Panc1 (cell line): ENCODE data around the gene NOTCH4. TPM values are rescaled to one million over a fixed set of nuclear protein-coding genes. Genes with fewer than 3 reads are reported as not detected.

Experiments
- ATAC-seq: fragments of 200-7000 bp; cut with Tn5 transposase; 2 replicates; pipeline ENCODE4 v1.9.1; 2020; ENCODE audit warnings: mild to moderate bottlenecking, moderate library complexity
- BruUV-seq: library from RNA; stranded (reverse); fragments of 400-500 nt; replicated peaks from 2 replicates; lab custom pipeline; 2021; lab: Mats Ljungman, UMichigan
- CTCF ChIA-PET: fragments of 300-600 bp; sonication (Branson Sonifier 250); formaldehyde crosslinking; loops from one replicate; lab custom pipeline; 2022; ENCODE audit warnings: antibody characterized with exemption; lab: Charles Lee
- POLR2A ChIA-PET: fragments of 300-600 bp; sonication (Branson Sonifier 250); formaldehyde crosslinking; loops from one replicate; lab custom pipeline; 2022; ENCODE audit warnings: antibody characterized with exemption; lab: Charles Lee
- DNase-seq: peaks from one replicate; pipeline ENCODE4 v3.0.0-alpha.2; 2010; ENCODE audit warnings: low read depth, low spot score
- H3K27ac ChIP-seq: 2 replicates; pipeline ENCODE4 v1.5.1; 2011; ENCODE audit warnings: mild to moderate bottlenecking, low read length, inconsistent platforms
- H3K27me3 ChIP-seq: fragments of 200-500 bp; sonication (Bioruptor generic); 2 replicates; pipeline ENCODE4 v1.6.0; 2014; ENCODE audit warnings: low read length, inconsistent platforms; ENCODE audit not compliant: control insufficient read depth, insufficient read depth
- H3K36me3 ChIP-seq: fragments of 200-500 bp; sonication (Bioruptor generic); 2 replicates; pipeline ENCODE4 v1.5.1; 2014; ENCODE audit warnings: inconsistent platforms, mild to moderate bottlenecking, low read length, moderate library complexity; ENCODE audit not compliant: control insufficient read depth, insufficient read depth
- H3K4me1 ChIP-seq: 2 replicates; pipeline ENCODE4 v1.5.1; 2011; ENCODE audit warnings: inconsistent platforms, mild to moderate bottlenecking, low read length, moderate library complexity; ENCODE audit not compliant: control insufficient read depth, insufficient read depth
- H3K4me3 ChIP-seq, 2 experiments: 2 replicates each; pipeline ENCODE4 v1.5.1; 2011 to 2012; ENCODE audit warnings: low read depth in 2 of 2, low read length in 2 of 2, mild to moderate bottlenecking in 2 of 2, inconsistent platforms in 1 of 2, moderate library complexity in 1 of 2
- H3K9me3 ChIP-seq: fragments of 200-500 bp; sonication (Bioruptor generic); 2 replicates; pipeline ENCODE4 v1.5.1; 2014; ENCODE audit warnings: low read depth, mild to moderate bottlenecking, inconsistent platforms, low read length, moderate library complexity; ENCODE audit not compliant: control insufficient read depth, insufficient read depth
- POLR2AphosphoS5 ChIP-seq: IDR thresholded peaks from 2 replicates; pipeline ENCODE4 v1.6.1; 2012; ENCODE audit warnings: mild to moderate bottlenecking, low read depth, low read length, moderate library complexity
- SIN3A ChIP-seq: IDR thresholded peaks from 2 replicates; pipeline ENCODE4 v1.6.1; 2012; ENCODE audit warnings: low read depth, mild to moderate bottlenecking, low read length, moderate library complexity, borderline replicate concordance; ENCODE audit not compliant: insufficient read depth
- TCF7L2 ChIP-seq: IDR thresholded peaks from 2 replicates; pipeline ENCODE4 v1.6.1; 2011; ENCODE audit warnings: mild to moderate bottlenecking, low read depth, low read length, inconsistent platforms
- in situ Hi-C: cut with HindIII; loops from 2 replicates; pipeline ENCODE4 v1.10.0; 2016; ENCODE audit warnings: low sequenced_read_pairs, low pct_unique_long_range_greater_than_20kb
- intact Hi-C: fragments of 100-400 bp; cut with micrococcal nuclease; formaldehyde crosslinking; loops from one replicate; pipeline ENCODE4 v1.10.0; 2022; ENCODE audit not compliant: unreplicated experiment
- total RNA-seq: library from RNA; stranded (reverse); gene quantifications from one replicate; pipeline ENCODE4 v1.2.1, GENCODE V29; 2021; ENCODE audit not compliant: unreplicated experiment
- TF ChIP-seq, protein P1 (sequence below): fragments of 450-650 bp; IDR thresholded peaks from 2 replicates; pipeline ENCODE4 v1.5.1; 2017; ENCODE audit warnings: mild to moderate bottlenecking
- TF ChIP-seq, protein P2 (sequence below), 2 experiments: IDR thresholded peaks; 2 replicates each; pipeline ENCODE4 v1.6.1; 2011 to 2012; ENCODE audit warnings: low read depth in 2 of 2, control low read depth in 1 of 2, low read length in 1 of 2, mild to moderate bottlenecking in 1 of 2, moderate library complexity in 1 of 2; ENCODE audit not compliant: insufficient read depth in 1 of 2

The NOTCH4 gene
- total RNA-seq, 1 experiment from 2014 or later, result 2.0 TPM

DNA sequence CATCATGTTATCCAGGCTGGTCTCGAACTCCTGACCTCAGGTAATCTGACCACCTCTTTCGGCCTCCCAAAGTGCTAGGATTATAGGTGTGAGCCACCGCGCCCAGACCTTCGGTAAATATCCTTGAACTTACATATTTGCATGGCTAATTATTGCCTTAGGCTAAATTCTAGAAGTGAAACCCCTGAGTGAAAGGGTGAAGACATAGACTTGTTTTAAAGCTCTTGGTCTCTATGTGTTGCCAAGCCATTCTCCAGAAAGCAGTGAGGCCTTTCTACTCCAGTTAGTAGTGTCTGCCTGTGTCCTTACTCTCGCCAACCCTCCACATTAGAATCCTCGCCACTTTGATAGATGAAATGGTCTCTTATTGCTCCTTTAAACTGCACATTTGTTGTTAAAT is 2.6 kb upstream of the NOTCH4 start:
- CTCF ChIA-PET, result no interaction called here
- no peaks in the 10 kb centered on the region for H3K27me3 ChIP-seq
- H3K27ac ChIP-seq, result no peak overlapping the region
- no peaks in the 10 kb centered on the region for H3K4me1 ChIP-seq
- ATAC-seq, result no peak
- no peak for DNase-seq
- in situ Hi-C loops, result no loop called here
- intact Hi-C loops, result no loop called here
- H3K9me3 ChIP-seq, result no peaks in the 10 kb centered on the region
- BruUV-seq, result no TSS peak
- POLR2A ChIA-PET, result interaction anchor here (0.5 kb wide), 1 partner anchor 29 kb away, joined by 6 read pairs; no protein-coding TSS in a partner anchor
- H3K4me3 ChIP-seq, result no peak overlapping the region
- TF ChIP-seq TCF7L2 (no peak), SIN3A (no peak), POLR2AphosphoS5 (no peak)
- TF ChIP-seq, protein P1, sequence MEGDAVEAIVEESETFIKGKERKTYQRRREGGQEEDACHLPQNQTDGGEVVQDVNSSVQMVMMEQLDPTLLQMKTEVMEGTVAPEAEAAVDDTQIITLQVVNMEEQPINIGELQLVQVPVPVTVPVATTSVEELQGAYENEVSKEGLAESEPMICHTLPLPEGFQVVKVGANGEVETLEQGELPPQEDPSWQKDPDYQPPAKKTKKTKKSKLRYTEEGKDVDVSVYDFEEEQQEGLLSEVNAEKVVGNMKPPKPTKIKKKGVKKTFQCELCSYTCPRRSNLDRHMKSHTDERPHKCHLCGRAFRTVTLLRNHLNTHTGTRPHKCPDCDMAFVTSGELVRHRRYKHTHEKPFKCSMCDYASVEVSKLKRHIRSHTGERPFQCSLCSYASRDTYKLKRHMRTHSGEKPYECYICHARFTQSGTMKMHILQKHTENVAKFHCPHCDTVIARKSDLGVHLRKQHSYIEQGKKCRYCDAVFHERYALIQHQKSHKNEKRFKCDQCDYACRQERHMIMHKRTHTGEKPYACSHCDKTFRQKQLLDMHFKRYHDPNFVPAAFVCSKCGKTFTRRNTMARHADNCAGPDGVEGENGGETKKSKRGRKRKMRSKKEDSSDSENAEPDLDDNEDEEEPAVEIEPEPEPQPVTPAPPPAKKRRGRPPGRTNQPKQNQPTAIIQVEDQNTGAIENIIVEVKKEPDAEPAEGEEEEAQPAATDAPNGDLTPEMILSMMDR, result no peak
- TF ChIP-seq, protein P2, sequence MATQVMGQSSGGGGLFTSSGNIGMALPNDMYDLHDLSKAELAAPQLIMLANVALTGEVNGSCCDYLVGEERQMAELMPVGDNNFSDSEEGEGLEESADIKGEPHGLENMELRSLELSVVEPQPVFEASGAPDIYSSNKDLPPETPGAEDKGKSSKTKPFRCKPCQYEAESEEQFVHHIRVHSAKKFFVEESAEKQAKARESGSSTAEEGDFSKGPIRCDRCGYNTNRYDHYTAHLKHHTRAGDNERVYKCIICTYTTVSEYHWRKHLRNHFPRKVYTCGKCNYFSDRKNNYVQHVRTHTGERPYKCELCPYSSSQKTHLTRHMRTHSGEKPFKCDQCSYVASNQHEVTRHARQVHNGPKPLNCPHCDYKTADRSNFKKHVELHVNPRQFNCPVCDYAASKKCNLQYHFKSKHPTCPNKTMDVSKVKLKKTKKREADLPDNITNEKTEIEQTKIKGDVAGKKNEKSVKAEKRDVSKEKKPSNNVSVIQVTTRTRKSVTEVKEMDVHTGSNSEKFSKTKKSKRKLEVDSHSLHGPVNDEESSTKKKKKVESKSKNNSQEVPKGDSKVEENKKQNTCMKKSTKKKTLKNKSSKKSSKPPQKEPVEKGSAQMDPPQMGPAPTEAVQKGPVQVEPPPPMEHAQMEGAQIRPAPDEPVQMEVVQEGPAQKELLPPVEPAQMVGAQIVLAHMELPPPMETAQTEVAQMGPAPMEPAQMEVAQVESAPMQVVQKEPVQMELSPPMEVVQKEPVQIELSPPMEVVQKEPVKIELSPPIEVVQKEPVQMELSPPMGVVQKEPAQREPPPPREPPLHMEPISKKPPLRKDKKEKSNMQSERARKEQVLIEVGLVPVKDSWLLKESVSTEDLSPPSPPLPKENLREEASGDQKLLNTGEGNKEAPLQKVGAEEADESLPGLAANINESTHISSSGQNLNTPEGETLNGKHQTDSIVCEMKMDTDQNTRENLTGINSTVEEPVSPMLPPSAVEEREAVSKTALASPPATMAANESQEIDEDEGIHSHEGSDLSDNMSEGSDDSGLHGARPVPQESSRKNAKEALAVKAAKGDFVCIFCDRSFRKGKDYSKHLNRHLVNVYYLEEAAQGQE (IDR thresholded peaks at IDR 0.05; ENCODE audit: insufficient read depth in 1 of 2, low read depth in 2 of 2, low read length in 1 of 2), result no peak
- H3K36me3 ChIP-seq, result no peaks in the 10 kb centered on the region

DNA sequence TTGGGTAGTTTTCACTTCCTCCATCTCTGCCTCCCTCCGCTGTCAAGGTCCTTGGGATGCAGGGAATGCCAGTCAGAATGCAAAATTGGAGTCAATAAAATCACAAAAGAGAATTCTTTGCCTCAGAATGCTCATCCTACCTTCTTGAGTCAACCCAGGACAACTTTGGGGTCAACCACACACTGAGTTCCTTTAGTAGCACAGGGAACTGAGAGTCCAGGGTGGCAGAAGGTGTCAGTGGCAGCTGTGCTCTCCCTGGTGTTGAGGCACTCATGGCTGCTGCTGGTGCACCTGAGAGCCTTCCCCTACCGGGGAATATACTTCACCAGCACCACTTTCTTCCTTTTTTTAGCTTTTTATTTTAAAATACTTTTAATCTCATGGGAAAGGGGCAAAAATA is 829 bp upstream of the NOTCH4 start:
- no peak overlapping the region for H3K27ac ChIP-seq
- in situ Hi-C loops (no loop called here), intact Hi-C loops (no loop called here)
- TF ChIP-seq, protein P1, result no peak
- TF ChIP-seq, protein P2 (IDR thresholded peaks at IDR 0.05; ENCODE audit: insufficient read depth in 1 of 2, low read depth in 2 of 2, low read length in 1 of 2), result no peak
- TF ChIP-seq POLR2AphosphoS5 (no peak), TCF7L2 (no peak), SIN3A (no peak)
- DNase-seq, result no peak
- H3K4me1 ChIP-seq, result no peaks in the 10 kb centered on the region
- no peaks in the 10 kb centered on the region for H3K36me3 ChIP-seq
- POLR2A ChIA-PET, result no interaction called here
- no peaks in the 10 kb centered on the region for H3K27me3 ChIP-seq
- no peak overlapping the region for H3K4me3 ChIP-seq
- H3K9me3 ChIP-seq, result no peaks in the 10 kb centered on the region
- CTCF ChIA-PET, result no interaction called here
- ATAC-seq, result no peak
- BruUV-seq, result no TSS peak
